Activated CD8-positive, alpha-beta T cell treated with anti-CD3 and anti-CD28 coated beads for 36 hours (primary cell): ENCODE measurements around the gene C10orf53. TPM values are rescaled to one million over a fixed set of nuclear protein-coding genes. Genes with fewer than 3 reads are reported as not detected.

Experiments
- ATAC-seq: fragments of 200-7000 bp; cut with Tn5 transposase; one replicate; pipeline ENCODE4 v1.10.0; 2021; ENCODE audit warnings: mild to moderate bottlenecking, moderate library complexity
- CTCF ChIA-PET: fragments of 350-600 bp; sonication (Branson Sonifier 250); formaldehyde crosslinking; loops from one replicate; lab custom pipeline; 2021; ENCODE audit warnings: antibody characterized with exemption; lab: Charles Lee
- POLR2A ChIA-PET: fragments of 350-600 bp; sonication (Branson Sonifier 250); formaldehyde crosslinking; loops from one replicate; lab custom pipeline; 2021; ENCODE audit warnings: antibody characterized with exemption; lab: Charles Lee
- DNase-seq: peaks from one replicate; pipeline ENCODE4 v3.0.0-alpha.2; 2020
- H3K27ac Mint-ChIP-seq: one replicate; pipeline ENCODE4 v1.8.0; 2021; ENCODE audit warnings: mild to moderate bottlenecking, mixed read lengths
- H3K27me3 Mint-ChIP-seq: one replicate; pipeline ENCODE4 v1.8.0; 2021; ENCODE audit warnings: mixed read lengths
- H3K36me3 Mint-ChIP-seq: one replicate; pipeline ENCODE4 v1.8.0; 2021; ENCODE audit warnings: low read depth, mixed read lengths
- H3K4me1 Mint-ChIP-seq: one replicate; pipeline ENCODE4 v1.8.0; 2021; ENCODE audit warnings: low read depth, mixed read lengths
- H3K4me3 Mint-ChIP-seq: one replicate; pipeline ENCODE4 v1.8.0; 2021; ENCODE audit warnings: mild to moderate bottlenecking, moderate library complexity, mixed read lengths
- H3K9me3 Mint-ChIP-seq: one replicate; pipeline ENCODE4 v1.8.0; 2021; ENCODE audit warnings: mixed read lengths
- CTCF ChIP-seq: fragments of 200-600 bp; IDR thresholded peaks from one replicate; pipeline ENCODE4 v1.8.0; 2022; ENCODE audit warnings: antibody characterized with exemption, mild to moderate bottlenecking
- intact Hi-C: fragments of 100-400 bp; cut with micrococcal nuclease; formaldehyde crosslinking; loops from one replicate; pipeline ENCODE4 v1.10.0; 2022
- total RNA-seq, 2 experiments: library from RNA; stranded (reverse); gene quantifications; one replicate each; pipeline ENCODE4 v1.2.3, GENCODE V29; 2021

Gene C10orf53
- total RNA-seq, 2 experiments from 2014 or later: not detected

DNA sequence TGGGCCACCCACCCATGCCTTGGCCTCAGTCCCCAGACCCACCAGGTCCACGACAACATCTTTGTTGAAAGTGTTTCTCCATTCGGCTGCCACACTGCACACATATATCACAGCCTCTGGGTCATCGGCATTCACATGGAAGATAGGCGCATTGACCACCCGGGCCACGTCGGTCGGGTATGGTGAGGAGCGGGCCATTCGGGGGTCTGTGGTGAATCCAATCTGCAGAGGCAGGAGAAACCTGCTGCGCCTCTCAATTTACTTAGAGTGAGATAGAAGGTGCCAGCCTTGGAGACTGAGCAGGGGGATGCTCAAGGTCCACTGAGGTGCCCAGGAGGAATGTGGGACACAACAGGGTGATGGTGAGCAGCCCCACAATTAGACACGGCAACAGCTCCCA is 66.3 kb downstream of the C10orf53 start:
- ATAC-seq (no peak), DNase-seq (no peak)
- ChIA-PET POLR2A (no interaction called here), CTCF (no interaction called here)
- Mint-ChIP-seq H3K4me3 (no peak overlapping the region), H3K4me1 (no peaks in the 10 kb centered on the region), H3K27me3 (no peaks in the 10 kb centered on the region), H3K9me3 (no peaks in the 10 kb centered on the region), H3K36me3 (no peaks in the 10 kb centered on the region), H3K27ac (no peak overlapping the region)
- intact Hi-C loops: loop anchor here (10.0 kb wide), 1 partner anchor 151 kb away; no protein-coding TSS in a partner anchor
- no peak for TF ChIP-seq CTCF

DNA sequence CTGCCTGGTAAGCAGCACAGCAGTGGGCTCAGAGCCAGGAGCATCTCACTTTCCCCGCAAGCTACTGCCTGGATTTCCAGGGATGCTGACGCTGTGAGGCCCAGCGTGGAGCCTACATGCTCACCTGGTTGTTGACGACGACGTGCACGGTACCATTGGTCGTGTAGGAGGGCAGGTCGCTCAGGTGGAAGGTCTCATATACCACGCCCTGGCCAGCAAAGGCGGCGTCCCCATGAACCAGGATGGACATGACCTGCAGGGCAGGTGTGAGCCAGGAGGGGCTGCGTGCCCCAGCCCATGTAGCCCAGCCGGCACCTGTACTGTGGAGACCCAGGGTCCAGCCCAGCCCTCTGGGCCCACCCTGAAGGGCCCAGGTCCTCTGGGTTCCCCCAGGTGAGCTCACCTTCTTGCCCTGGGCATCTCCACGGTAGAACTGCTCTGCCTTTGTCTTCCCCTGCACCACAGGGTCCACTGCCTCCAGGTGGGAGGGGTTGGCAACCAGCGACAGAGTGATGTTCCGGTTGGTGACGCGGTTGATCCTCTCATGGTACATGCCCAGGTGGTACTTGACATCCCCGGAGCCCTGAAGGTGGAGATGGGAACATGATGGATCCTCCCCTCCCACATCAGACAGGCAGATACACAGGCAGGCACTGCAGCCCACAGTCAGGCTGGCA is 67.3 kb downstream of the C10orf53 start:
- H3K4me3 Mint-ChIP-seq: no peak overlapping the region
- ChIA-PET POLR2A (no interaction called here), CTCF (no interaction called here)
- no peak for ATAC-seq
- no peak for TF ChIP-seq CTCF
- no peaks in the 10 kb centered on the region for H3K9me3 Mint-ChIP-seq
- H3K4me1 Mint-ChIP-seq: no peaks in the 10 kb centered on the region
- no peaks in the 10 kb centered on the region for H3K36me3 Mint-ChIP-seq
- H3K27ac Mint-ChIP-seq: no peak overlapping the region
- intact Hi-C loops: loop anchor here (10.0 kb wide), 1 partner anchor 152 kb away; no protein-coding TSS in a partner anchor
- no peak for DNase-seq
- H3K27me3 Mint-ChIP-seq: peaks cover 7% of the 10 kb centered on the region

Other genes with a start within 250 kb of the C10orf53 start
- gene ERCC6, start 140.5 kb upstream of the C10orf53 start, total RNA-seq: 10 to 100 TPM; 19.1 to 21.8 TPM
- not detected for gene SLC18A3, start 69.3 kb upstream of the C10orf53 start, total RNA-seq
- not detected for gene CHAT, start 65.6 kb upstream of the C10orf53 start, total RNA-seq
- under 1 TPM; 0.40 to 0.68 TPM for gene OGDHL, start 82.7 kb downstream of the C10orf53 start, total RNA-seq